AG10803 (cell line): Measurements from ENCODE around the gene NR2F1-AS1.

Source experiments
- DNase-seq: peaks from one replicate; pipeline ENCODE4 v3.0.0; 2010; ENCODE audit warnings: low read depth
- H3K4me3 ChIP-seq: 2 replicates; pipeline ENCODE4 v1.5.1; 2011; ENCODE audit warnings: mild to moderate bottlenecking, low read length, control low read depth
- TF ChIP-seq, protein P1 (sequence below): conservative IDR thresholded peaks from 2 replicates; pipeline ENCODE4 v1.5.1; 2011; ENCODE audit warnings: mild to moderate bottlenecking, low read length, control low read depth, inconsistent platforms

NR2F1-AS1 gene

DNA sequence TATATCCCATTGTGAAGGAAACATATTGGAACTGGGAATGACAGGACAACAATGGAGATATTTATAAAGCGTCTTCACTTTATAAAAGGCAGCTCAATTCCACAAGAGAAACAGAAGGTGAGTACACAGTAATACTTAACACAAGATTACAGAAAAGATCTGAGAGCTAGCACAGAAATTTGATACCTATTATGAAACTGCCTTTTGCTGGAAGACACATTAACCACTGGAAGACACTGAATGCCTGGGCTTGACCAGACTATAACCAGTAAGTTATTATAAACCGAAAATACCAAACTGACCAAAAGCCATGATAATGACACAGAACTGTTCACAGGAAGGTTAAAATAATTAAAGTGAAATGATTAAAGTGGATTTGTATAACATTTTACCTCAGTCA is 195.4 kb downstream of the NR2F1-AS1 start:
- no peak overlapping the region for H3K4me3 ChIP-seq
- peak; percentile 21 for DNase-seq
- TF ChIP-seq, protein P1, sequence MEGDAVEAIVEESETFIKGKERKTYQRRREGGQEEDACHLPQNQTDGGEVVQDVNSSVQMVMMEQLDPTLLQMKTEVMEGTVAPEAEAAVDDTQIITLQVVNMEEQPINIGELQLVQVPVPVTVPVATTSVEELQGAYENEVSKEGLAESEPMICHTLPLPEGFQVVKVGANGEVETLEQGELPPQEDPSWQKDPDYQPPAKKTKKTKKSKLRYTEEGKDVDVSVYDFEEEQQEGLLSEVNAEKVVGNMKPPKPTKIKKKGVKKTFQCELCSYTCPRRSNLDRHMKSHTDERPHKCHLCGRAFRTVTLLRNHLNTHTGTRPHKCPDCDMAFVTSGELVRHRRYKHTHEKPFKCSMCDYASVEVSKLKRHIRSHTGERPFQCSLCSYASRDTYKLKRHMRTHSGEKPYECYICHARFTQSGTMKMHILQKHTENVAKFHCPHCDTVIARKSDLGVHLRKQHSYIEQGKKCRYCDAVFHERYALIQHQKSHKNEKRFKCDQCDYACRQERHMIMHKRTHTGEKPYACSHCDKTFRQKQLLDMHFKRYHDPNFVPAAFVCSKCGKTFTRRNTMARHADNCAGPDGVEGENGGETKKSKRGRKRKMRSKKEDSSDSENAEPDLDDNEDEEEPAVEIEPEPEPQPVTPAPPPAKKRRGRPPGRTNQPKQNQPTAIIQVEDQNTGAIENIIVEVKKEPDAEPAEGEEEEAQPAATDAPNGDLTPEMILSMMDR = no peak

DNA sequence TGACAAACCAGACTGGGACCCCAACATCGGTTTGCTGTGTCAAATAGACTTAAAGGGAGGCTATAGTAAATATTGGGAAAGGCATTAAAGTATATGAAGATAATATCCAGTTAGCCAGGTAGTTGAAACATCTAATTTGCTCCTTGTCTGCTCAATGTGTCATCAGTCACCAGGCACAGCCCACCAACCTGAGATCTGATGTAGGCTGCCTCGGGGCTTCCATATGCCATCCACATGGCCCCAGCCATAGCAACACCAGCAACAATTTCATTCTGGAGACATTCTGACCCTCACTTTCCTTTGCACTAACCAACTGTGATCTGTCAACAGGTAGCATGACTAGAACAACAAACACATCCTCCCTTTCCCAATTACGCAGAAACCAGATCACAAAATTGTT is 196.0 kb downstream of the NR2F1-AS1 start:
- TF ChIP-seq, protein P1 = no peak
- H3K4me3 ChIP-seq = no peak overlapping the region
- DNase-seq = no peak

- TF ChIP-seq, protein P1 = no peak
- no peak for DNase-seq
- H3K4me3 ChIP-seq = no peak overlapping the region
These were observed 197.0 kb downstream of the NR2F1-AS1 start for GRCh38 chr5:93384026-93384425.

DNA sequence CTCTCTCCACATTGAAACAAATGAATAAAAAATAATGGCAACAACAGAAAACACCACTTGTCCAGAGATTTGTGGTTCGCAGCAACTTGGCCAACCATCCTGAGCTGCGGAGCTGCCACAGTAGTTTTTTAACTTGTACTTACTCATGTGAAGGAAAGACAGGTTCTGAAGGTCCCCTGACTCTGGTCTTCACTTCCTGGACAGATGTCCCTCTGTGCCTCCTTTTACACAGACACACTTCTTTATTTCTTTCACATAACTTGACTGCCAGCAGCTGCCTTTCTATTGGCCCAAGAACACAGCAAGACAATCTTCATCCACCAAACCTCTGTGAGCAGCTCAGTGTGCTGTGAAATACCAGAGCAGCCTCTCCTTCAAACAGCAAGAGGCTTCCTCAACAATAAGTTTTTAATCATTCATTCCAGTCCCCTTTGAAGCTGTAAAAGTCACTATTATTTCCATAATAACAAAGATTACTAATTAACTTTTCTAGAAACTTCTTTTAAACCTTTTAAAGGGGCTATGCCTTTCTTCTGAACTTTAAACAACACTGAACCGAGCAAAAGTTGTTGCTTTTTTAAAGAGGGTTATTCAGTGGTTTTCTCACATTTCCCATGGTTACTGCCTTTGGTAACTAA is 198.7 kb downstream of the NR2F1-AS1 start:
- TF ChIP-seq, protein P1 = no peak
- DNase-seq = no peak

DNA sequence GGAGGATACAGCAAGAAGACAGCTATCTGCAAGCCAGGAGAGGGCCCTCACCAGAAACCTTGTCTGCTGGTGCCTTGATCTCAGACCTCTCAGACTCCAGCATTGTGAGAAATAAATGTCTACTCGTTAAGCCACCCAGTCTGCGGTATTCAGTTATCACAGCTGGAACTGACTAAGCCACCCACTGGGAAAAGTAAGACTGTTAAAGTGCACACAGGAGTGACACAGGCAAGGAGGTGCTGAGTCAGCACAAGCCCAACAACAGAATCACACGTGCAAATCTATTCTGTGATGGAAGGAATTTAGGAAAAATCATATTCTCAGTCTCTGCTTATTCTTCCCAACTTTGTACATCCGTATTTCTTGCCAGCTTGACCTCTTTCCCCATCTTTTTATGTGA is 200.0 kb downstream of the NR2F1-AS1 start:
- TF ChIP-seq, protein P1 = no peak
- no peak overlapping the region for H3K4me3 ChIP-seq
- DNase-seq = no peak

More for the DNA sequence above, 198.7 kb downstream of the NR2F1-AS1 start:
- H3K4me3 ChIP-seq = no peak overlapping the region

- TF ChIP-seq, protein P1 = no peak
- peak; percentile 44 for DNase-seq
- no peak overlapping the region for H3K4me3 ChIP-seq
These were observed 202.9 kb downstream of the NR2F1-AS1 start for GRCh38 chr5:93378073-93378472.

DNA sequence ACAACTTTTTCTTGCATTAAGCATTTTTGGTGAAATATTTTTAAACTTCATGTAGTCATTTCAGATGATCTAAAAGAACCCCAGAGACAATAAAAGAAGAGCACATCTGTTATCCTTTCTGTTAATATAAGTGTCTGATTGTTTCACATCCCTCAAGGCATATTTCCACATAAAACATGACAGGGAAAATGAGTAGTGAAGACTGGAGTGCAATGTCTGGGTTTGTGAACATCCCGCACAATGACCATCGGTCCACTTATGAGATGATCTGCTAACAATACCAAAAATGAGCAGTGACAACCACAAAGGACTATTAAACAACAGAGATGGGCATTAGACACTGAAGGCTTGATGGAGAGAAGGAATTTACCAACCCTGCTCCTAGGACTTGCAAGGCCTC is 209.1 kb downstream of the NR2F1-AS1 start:
- DNase-seq = no peak
- H3K4me3 ChIP-seq = no peak overlapping the region
- TF ChIP-seq, protein P1 = no peak
